ENCODE measurements around the gene KRTAP10-2. TPM values are rescaled to one million over a fixed set of nuclear protein-coding genes. Genes with fewer than 3 reads are reported as not detected.

The KRTAP10-2 gene
- total RNA-seq, 4 donors from 2014 or later = not detected

GRCh38 chr21:44502171-44502958, 48.9 kb downstream of the KRTAP10-2 start:
- Histone ChIP-seq H3K36me3 (no peaks in the 10 kb centered on the region), H3K27ac (replicated peaks in 1 of 4) (no peak overlapping the region), H3K27me3 (peaks cover 0 to 77% (median 0%) of the 10 kb centered on the region in 4 donors), H3K4me3 (no peak overlapping the region), H3K4me1 (peaks cover 0 to 7% (median 0%) of the 10 kb centered on the region in 4 donors), H3K9me3 (no peaks in the 10 kb centered on the region)
- DNase-seq (ENCODE audit: extremely low spot score) = no peak
- intact Hi-C loops (cut with DNase I) = no loop called here
- WGBS = 89% methylated on average over 25 of the region's 27 CpGs
- TF ChIP-seq POLR2AphosphoS5 (IDR thresholded peaks at IDR 0.05) (no peak), CTCF (IDR thresholded peaks at IDR 0.05) (no peak), POLR2A (IDR thresholded peaks at IDR 0.05; ENCODE audit: low read depth) (no peak), EP300 (IDR thresholded peaks at IDR 0.05) (no peak)

Other genes with a start within 250 kb of the KRTAP10-2 start
- gene CFAP410, start 212.1 kb downstream of the KRTAP10-2 start, total RNA-seq = 10 to 100 TPM; 26.6 to 43.5 (median 32.3) TPM
- 1 to 10 TPM; 1.6 to 3.5 (median 2.7) TPM for gene TRPM2, start 197.9 kb downstream of the KRTAP10-2 start, total RNA-seq
- 1 to 10 TPM; 3.3 to 6.6 (median 5.3) TPM for gene LRRC3, start 96.0 kb downstream of the KRTAP10-2 start, total RNA-seq
- not detected for gene KRTAP10-1, start 11.3 kb downstream of the KRTAP10-2 start, total RNA-seq
- gene KRTAP10-3, start 7.3 kb upstream of the KRTAP10-2 start, total RNA-seq = not detected
- not detected for gene KRTAP10-4, start 22.2 kb upstream of the KRTAP10-2 start, total RNA-seq
- gene KRTAP10-5, start 29.1 kb upstream of the KRTAP10-2 start, total RNA-seq = not detected
- gene KRTAP10-6, start 41.0 kb upstream of the KRTAP10-2 start, total RNA-seq = not detected
- not detected for gene KRTAP10-7, start 49.1 kb upstream of the KRTAP10-2 start, total RNA-seq
- not detected for gene KRTAP10-8, start 60.6 kb upstream of the KRTAP10-2 start, total RNA-seq
- not detected for gene KRTAP10-9, start 75.6 kb upstream of the KRTAP10-2 start, total RNA-seq
- not detected for gene KRTAP10-10, start 85.9 kb upstream of the KRTAP10-2 start, total RNA-seq
- gene KRTAP10-11, start 94.9 kb upstream of the KRTAP10-2 start, total RNA-seq = not detected
- gene KRTAP12-4, start 103.2 kb upstream of the KRTAP10-2 start, total RNA-seq = not detected
- not detected for gene KRTAP12-3, start 106.4 kb upstream of the KRTAP10-2 start, total RNA-seq
- not detected for gene KRTAP12-2, start 115.4 kb upstream of the KRTAP10-2 start, total RNA-seq
- gene KRTAP12-1, start 130.7 kb upstream of the KRTAP10-2 start, total RNA-seq = not detected
- not detected for gene KRTAP10-12, start 145.7 kb upstream of the KRTAP10-2 start, total RNA-seq
- under 1 TPM in 2 of 4 donors, not detected in 2; under 0.01 to 0.23 TPM for gene TSPEAR, start 160.1 kb upstream of the KRTAP10-2 start, total RNA-seq

Measured in esophagus muscularis mucosa (tissue), 4 donors.